Liver (tissue), 9 donors: ENCODE results near the gene ADCY7. TPM values are rescaled to one million over a fixed set of nuclear protein-coding genes. Genes with fewer than 3 reads are reported as not detected.

Experiments used
- DNase-seq: peaks from one replicate; pipeline ENCODE4 v3.0.0-alpha.2; 2017; ENCODE audit warnings: low spot score
- H3K27ac ChIP-seq, 2 donors: one replicate each; pipeline ENCODE4 v1.7.0; 2013; ENCODE audit warnings: inconsistent platforms in 2 of 2, low read length in 2 of 2, control low read depth in 1 of 2, low read depth in 1 of 2, mild to moderate bottlenecking in 1 of 2
- H3K27me3 ChIP-seq, 4 donors: one replicate each; pipeline versions ENCODE4 v1.6.1 to v1.7.0; 2013; ENCODE audit warnings: low read length in 3 of 4, inconsistent platforms in 1 of 4, mild to moderate bottlenecking in 1 of 4, moderate library complexity in 1 of 4; ENCODE audit not compliant: control insufficient read depth in 4 of 4, insufficient read depth in 4 of 4
- H3K36me3 ChIP-seq, 4 donors: one replicate each; pipeline versions ENCODE4 v1.6.1 to v1.7.0; 2013; ENCODE audit warnings: low read length in 3 of 4, mild to moderate bottlenecking in 3 of 4, low read depth in 1 of 4, moderate library complexity in 1 of 4; ENCODE audit not compliant: control insufficient read depth in 4 of 4, insufficient read depth in 3 of 4
- H3K4me1 ChIP-seq, 4 donors: one replicate each; pipeline versions ENCODE4 v1.6.1 to v1.7.0; 2013; ENCODE audit warnings: low read length in 3 of 4, mild to moderate bottlenecking in 3 of 4, moderate library complexity in 1 of 4; ENCODE audit not compliant: control insufficient read depth in 4 of 4, insufficient read depth in 4 of 4
- H3K4me3 ChIP-seq, 3 donors: one replicate each; pipeline versions ENCODE4 v1.6.1 to v1.7.0; 2013; ENCODE audit warnings: low read length in 3 of 3, control low read depth in 1 of 3, low read depth in 1 of 3, mild to moderate bottlenecking in 1 of 3
- H3K9ac ChIP-seq, 2 donors: one replicate each; pipeline ENCODE4 v1.7.0; 2013; ENCODE audit warnings: low read length in 2 of 2, mild to moderate bottlenecking in 2 of 2, moderate library complexity in 2 of 2, control low read depth in 1 of 2, low read depth in 1 of 2
- H3K9me3 ChIP-seq, 4 donors: one replicate each; pipeline versions ENCODE4 v1.6.1 to v1.7.0; 2013; ENCODE audit warnings: low read length in 3 of 4; ENCODE audit not compliant: control insufficient read depth in 4 of 4
- ATF3 ChIP-seq: IDR thresholded peaks from 2 replicates; pipeline ENCODE4 v1.6.1; 2016; ENCODE audit warnings: antibody characterized with exemption
- CTCF ChIP-seq: fragments of 150-350 bp; IDR thresholded peaks from 2 replicates; pipeline ENCODE4 v1.5.1; 2017; ENCODE audit warnings: improper control_type of control experiment, low read depth, low read length; ENCODE audit not compliant: missing input control
- FOXA1 ChIP-seq: IDR thresholded peaks from 2 replicates; pipeline ENCODE4 v1.6.1; 2016; ENCODE audit warnings: antibody characterized with exemption
- FOXA2 ChIP-seq: IDR thresholded peaks from 2 replicates; pipeline ENCODE4 v1.6.1; 2016; ENCODE audit warnings: antibody characterized with exemption
- GABPA ChIP-seq, 2 donors: IDR thresholded peaks in 1 of 2; conservative IDR thresholded peaks in 1 of 2; 2 replicates each; pipeline ENCODE4 v1.6.1; 2016; ENCODE audit warnings: antibody characterized with exemption in 2 of 2, mild to moderate bottlenecking in 1 of 2, moderate library complexity in 1 of 2
- HNF4A ChIP-seq, 2 donors: conservative IDR thresholded peaks; 2 replicates each; pipeline ENCODE4 v1.6.1; 2016; ENCODE audit warnings: antibody characterized with exemption in 2 of 2, mild to moderate bottlenecking in 2 of 2
- HNF4G ChIP-seq: IDR thresholded peaks from 2 replicates; pipeline ENCODE4 v1.6.1; 2016; ENCODE audit warnings: antibody characterized with exemption
- MAX ChIP-seq: IDR thresholded peaks from 2 replicates; pipeline ENCODE4 v1.6.1; 2016; ENCODE audit warnings: antibody characterized with exemption
- NR2F2 ChIP-seq: IDR thresholded peaks from 2 replicates; pipeline ENCODE4 v1.6.1; 2016; ENCODE audit warnings: antibody characterized with exemption
- RAD21 ChIP-seq, 2 donors: IDR thresholded peaks; 2 replicates each; pipeline ENCODE4 v1.6.1; 2016; ENCODE audit warnings: antibody characterized with exemption in 2 of 2, mild to moderate bottlenecking in 2 of 2
- REST ChIP-seq: IDR thresholded peaks from 2 replicates; pipeline ENCODE4 v1.6.1; 2016; ENCODE audit warnings: antibody characterized with exemption, mild to moderate bottlenecking
- RXRA ChIP-seq, 2 donors: IDR thresholded peaks; 2 replicates each; pipeline ENCODE4 v1.6.1; 2017 to 2018; ENCODE audit warnings: antibody characterized with exemption in 2 of 2, mild to moderate bottlenecking in 1 of 2
- SP1 ChIP-seq: IDR thresholded peaks from 2 replicates; pipeline ENCODE4 v1.6.1; 2018; ENCODE audit warnings: antibody characterized with exemption, mild to moderate bottlenecking
- YY1 ChIP-seq: IDR thresholded peaks from 2 replicates; pipeline ENCODE4 v1.6.1; 2016; ENCODE audit warnings: antibody characterized with exemption, mild to moderate bottlenecking
- ZBTB33 ChIP-seq: IDR thresholded peaks from 2 replicates; pipeline ENCODE4 v1.6.1; 2016; ENCODE audit warnings: antibody characterized with exemption
- WGBS: extraction: QIAGEN DNeasy Blood & Tissue Kit; methylation state at CpG from one replicate; pipeline ENCODE4 v1.1.7; 2013; 5-methylcytosine and 5-hydroxymethylcytosine counted together
- polyA plus RNA-seq, 2 donors: library from polyadenylated mRNA; stranded (reverse) in 1 of 2; unstranded in 1 of 2; fragments of 200-250 nt in 1 of 2; fragments of >200 nt in 1 of 2; fragmentation: Nextera tagmentation in 1 of 2; extraction: Ambion mirVana in 1 of 2; gene quantifications; one replicate each; pipeline versions ENCODE4 v1.2.1 to v1.2.3, GENCODE V29; 2013 to 2015
- total RNA-seq, 2 donors: library from RNA; depleted of rRNA; stranded (reverse); fragments of >200 nt; gene quantifications; one replicate each; pipeline ENCODE4 v1.2.3, GENCODE V29; 2014
- donor health status: healthy.
- donor health status: healthy.
- donor health status: healthy.
- donor health status: healthy.
- donor health status: healthy.

The ADCY7 gene
- total and polyA plus RNA-seq, 4 donors: 1.8 to 43.9 (median 7.4) TPM

- DNase-seq: no peak
- Histone ChIP-seq H3K27me3 (no peaks in the 10 kb centered on the region), H3K9ac (no peak overlapping the region), H3K4me1 (peaks cover 2 to 14% (median 7%) of the 10 kb centered on the region in 4 donors), H3K9me3 (no peaks in the 10 kb centered on the region), H3K4me3 (no peak overlapping the region), H3K36me3 (no peaks in the 10 kb centered on the region), H3K27ac (no peak overlapping the region)
- 96% methylated on average over 12 of the region's 12 CpGs for WGBS
- TF ChIP-seq ZBTB33 (no peak), ATF3 (no peak), YY1 (no peak), FOXA1 (no peak), FOXA2 (no peak), GABPA (IDR thresholded peaks at IDR 0.05 in 1 of 2, conservative IDR thresholded peaks at IDR 0.05 in 1 of 2) (no peak), CTCF (no peak), HNF4A (conservative IDR thresholded peaks at IDR 0.05) (no peak), SP1 (no peak), NR2F2 (no peak)
These were observed 19.0 kb upstream of the ADCY7 start for GRCh38 chr16:50247123-50247905.

GRCh38 chr16:50247906-50248608 lies 18.3 kb upstream of the ADCY7 start:
- H3K27ac ChIP-seq: no peak overlapping the region
- TF ChIP-seq RXRA (IDR thresholded peaks at IDR 0.05) (no peak), MAX (no peak), ATF3 (no peak), HNF4G (no peak), RAD21 (IDR thresholded peaks at IDR 0.05) (no peak), REST (no peak)
- H3K27me3 ChIP-seq: no peaks in the 10 kb centered on the region
- no peak overlapping the region for H3K4me3 ChIP-seq
- H3K4me1 ChIP-seq: peaks cover 2 to 14% (median 7%) of the 10 kb centered on the region in 4 donors
- H3K9me3 ChIP-seq: no peaks in the 10 kb centered on the region
- no peaks in the 10 kb centered on the region for H3K36me3 ChIP-seq
- 90% methylated on average over 13 of the region's 13 CpGs for WGBS
- H3K9ac ChIP-seq: no peak overlapping the region
- no peak for DNase-seq
